Spleen (tissue), 11 donors: ENCODE results near the gene DOK4. TPM values are rescaled to one million over a fixed set of nuclear protein-coding genes. Genes with fewer than 3 reads are reported as not detected.
A peak's percentile ranks its signal among the peaks of the same experiment; 100 is the strongest.

ENCODE experiments used
- DNase-seq: peaks from one replicate; pipeline ENCODE4 v3.0.0-alpha.2; 2020
- H3K27ac ChIP-seq, 8 donors: fragments of 200-600 bp; sonication (generic) in 7 of 8; 1 replicate in 4 of 8; 2 replicates in 4 of 8; pipeline versions ENCODE4 v1.5.0 to v1.8.0; 2016 to 2021; ENCODE audit warnings: inconsistent platforms in 4 of 8, mild to moderate bottlenecking in 4 of 8, moderate library complexity in 1 of 8
- H3K27me3 ChIP-seq, 7 donors: fragments of 200-600 bp; sonication (generic) in 6 of 7; replicated peaks in 1 of 7; 1 replicate in 4 of 7; 2 replicates in 3 of 7; pipeline versions ENCODE4 v1.5.0 to v1.8.0; 2016 to 2021; ENCODE audit warnings: inconsistent platforms in 3 of 7, mild to moderate bottlenecking in 1 of 7
- H3K36me3 ChIP-seq, 6 donors: fragments of 200-600 bp; sonication (generic) in 5 of 6; 1 replicate in 4 of 6; 2 replicates in 2 of 6; pipeline versions ENCODE4 v1.5.0 to v1.8.0; 2016 to 2021; ENCODE audit warnings: inconsistent platforms in 2 of 6
- H3K4me1 ChIP-seq, 6 donors: fragments of 200-600 bp; sonication (generic) in 5 of 6; 1 replicate in 3 of 6; 2 replicates in 3 of 6; pipeline versions ENCODE4 v1.5.0 to v1.8.0; 2016 to 2021; ENCODE audit warnings: inconsistent platforms in 3 of 6
- H3K4me3 ChIP-seq, 8 donors: fragments of 200-600 bp; sonication (generic) in 7 of 8; 1 replicate in 4 of 8; 2 replicates in 4 of 8; pipeline versions ENCODE4 v1.5.0 to v1.8.0; 2016 to 2021; ENCODE audit warnings: inconsistent platforms in 4 of 8, mild to moderate bottlenecking in 4 of 8, moderate library complexity in 2 of 8
- H3K9me3 ChIP-seq, 8 donors: fragments of 200-600 bp; sonication (generic) in 7 of 8; 1 replicate in 4 of 8; 2 replicates in 4 of 8; pipeline versions ENCODE4 v1.5.0 to v1.8.0; 2016 to 2021; ENCODE audit warnings: inconsistent platforms in 4 of 8
- POLR2A ChIP-seq, 3 donors: fragments of 450-650 bp; IDR thresholded peaks; one replicate each; pipeline ENCODE4 v1.5.1; 2017; ENCODE audit warnings: antibody characterized with exemption in 3 of 3, mild to moderate bottlenecking in 1 of 3
- POLR2AphosphoS5 ChIP-seq, 3 donors: sonication (generic); formaldehyde crosslinking; IDR thresholded peaks; one replicate each; pipeline ENCODE4 v1.5.1; 2017; ENCODE audit warnings: antibody characterized with exemption in 3 of 3
- WGBS, 5 donors: extraction: QIAGEN DNeasy Blood & Tissue Kit in 3 of 5; methylation state at CpG; one replicate each; pipeline versions ENCODE4 v1.1.5 to v1.1.7; 2013 to 2018; 5-methylcytosine and 5-hydroxymethylcytosine counted together
- intact Hi-C: fragments of 100-400 bp; cut with DNase I; formaldehyde crosslinking; loops from one replicate; pipeline ENCODE4 v1.15.0; 2023; ENCODE audit warnings: low total_unique reads
- polyA plus RNA-seq, 3 donors: library from polyadenylated mRNA; stranded (reverse); fragments of 200-250 nt; gene quantifications; one replicate each; pipeline ENCODE4 v1.2.1, GENCODE V29; 2013
- total RNA-seq, 7 donors: library from RNA; depleted of rRNA in 3 of 7; stranded (reverse); fragments of >200 nt in 3 of 7; fragmentation: NEBNext Ultra II Directional in 4 of 7; extraction: Animal tissue kit (Norgen Biotek cat#: 25700) in 4 of 7; gene quantifications; one replicate each; pipeline versions ENCODE4 v1.1.0 to v1.2.1, GENCODE V29; 2016 to 2021
- TF ChIP-seq, protein P1 (sequence below), 11 experiments: fragments of 200-600 bp in 7 of 11; fragments of 450-650 bp in 4 of 11; sonication (generic) in 4 of 11; IDR thresholded peaks in 8 of 11; conservative IDR thresholded peaks in 3 of 11; 1 replicate in 7 of 11; 2 replicates in 4 of 11; pipeline versions ENCODE4 v1.4.0 to v1.8.0; 2016 to 2021; ENCODE audit warnings: antibody characterized with exemption in 11 of 11, inconsistent platforms in 4 of 11, mild to moderate bottlenecking in 1 of 11
- donor health status: healthy with polysubstance abuse.
- donor health status: DM: no; HTN: no; CAD: no; lungs with moderate emphysema.
- donor health status: DM: no; HTN: no; CAD: no.
- donor health status: Bipolar disorder and iron deficiency.
- donor health status: healthy.
- donor health status: DM: no; HTN: no; CAD: no.
- donor health status: DM: yes; HTN: yes; CAD: no.

The DOK4 gene
- total and polyA plus RNA-seq, 10 donors, result 4.1 to 19.8 (median 14.2) TPM

DNA sequence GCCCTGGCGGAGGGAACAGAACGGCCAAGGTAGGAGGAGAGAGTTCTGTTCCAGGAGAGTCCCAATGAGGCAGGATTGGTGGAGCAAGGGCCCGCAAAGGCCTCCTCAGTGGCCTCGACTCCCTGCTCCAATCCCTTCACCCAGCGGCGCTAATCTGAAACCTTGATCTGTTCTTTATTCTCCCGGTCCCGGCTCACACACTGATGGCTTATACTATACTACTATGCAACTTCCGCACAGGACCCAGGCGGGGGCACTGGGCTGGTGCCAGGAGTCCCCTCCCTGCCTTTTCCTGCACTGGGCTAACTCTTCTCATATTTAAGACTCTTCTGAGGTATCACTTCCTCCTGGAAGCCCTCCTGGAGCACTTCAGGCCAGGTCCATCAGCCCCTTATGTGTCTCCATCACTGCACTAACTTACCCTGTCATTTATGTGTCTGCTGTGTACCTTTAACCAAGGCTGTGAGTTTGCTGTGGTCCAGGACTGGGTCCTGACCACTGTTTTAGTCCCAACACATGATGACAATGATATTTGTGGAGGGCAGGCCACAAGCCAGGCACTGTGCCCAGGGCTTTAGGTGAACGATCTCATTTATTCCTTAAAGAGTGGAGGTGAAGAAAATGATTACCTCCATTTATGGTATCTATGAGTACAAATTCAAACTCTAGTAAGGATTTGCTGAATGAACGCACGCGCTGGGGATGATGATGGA lies 43.3 kb upstream of the DOK4 start:
- Histone ChIP-seq H3K36me3 (peaks cover 0 to 8% (median 2%) of the 10 kb centered on the region in 6 donors), H3K27ac (peak overlapping the region in 7 of 8 donors; percentile 49 to 96 (median 83)), H3K9me3 (no peaks in the 10 kb centered on the region), H3K27me3 (no peaks in the 10 kb centered on the region), H3K4me1 (peaks cover 25 to 72% (median 60%) of the 10 kb centered on the region in 6 donors), H3K4me3 (peak overlapping the region in 1 of 8 donors; percentile 50)
- WGBS, 5 donors, result 50 to 69% (median 55%) methylated on average over 14 of the region's 14 CpGs
- TF ChIP-seq POLR2A (IDR thresholded peaks at IDR 0.05), result no peak
- TF ChIP-seq POLR2AphosphoS5 (IDR thresholded peaks at IDR 0.05), result no peak
- TF ChIP-seq, protein P1, sequence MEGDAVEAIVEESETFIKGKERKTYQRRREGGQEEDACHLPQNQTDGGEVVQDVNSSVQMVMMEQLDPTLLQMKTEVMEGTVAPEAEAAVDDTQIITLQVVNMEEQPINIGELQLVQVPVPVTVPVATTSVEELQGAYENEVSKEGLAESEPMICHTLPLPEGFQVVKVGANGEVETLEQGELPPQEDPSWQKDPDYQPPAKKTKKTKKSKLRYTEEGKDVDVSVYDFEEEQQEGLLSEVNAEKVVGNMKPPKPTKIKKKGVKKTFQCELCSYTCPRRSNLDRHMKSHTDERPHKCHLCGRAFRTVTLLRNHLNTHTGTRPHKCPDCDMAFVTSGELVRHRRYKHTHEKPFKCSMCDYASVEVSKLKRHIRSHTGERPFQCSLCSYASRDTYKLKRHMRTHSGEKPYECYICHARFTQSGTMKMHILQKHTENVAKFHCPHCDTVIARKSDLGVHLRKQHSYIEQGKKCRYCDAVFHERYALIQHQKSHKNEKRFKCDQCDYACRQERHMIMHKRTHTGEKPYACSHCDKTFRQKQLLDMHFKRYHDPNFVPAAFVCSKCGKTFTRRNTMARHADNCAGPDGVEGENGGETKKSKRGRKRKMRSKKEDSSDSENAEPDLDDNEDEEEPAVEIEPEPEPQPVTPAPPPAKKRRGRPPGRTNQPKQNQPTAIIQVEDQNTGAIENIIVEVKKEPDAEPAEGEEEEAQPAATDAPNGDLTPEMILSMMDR (IDR thresholded peaks at IDR 0.05 in 8 of 11, conservative IDR thresholded peaks at IDR 0.05 in 3 of 11), result no peak
- no peak for DNase-seq
- intact Hi-C loops, result no loop called here

DNA sequence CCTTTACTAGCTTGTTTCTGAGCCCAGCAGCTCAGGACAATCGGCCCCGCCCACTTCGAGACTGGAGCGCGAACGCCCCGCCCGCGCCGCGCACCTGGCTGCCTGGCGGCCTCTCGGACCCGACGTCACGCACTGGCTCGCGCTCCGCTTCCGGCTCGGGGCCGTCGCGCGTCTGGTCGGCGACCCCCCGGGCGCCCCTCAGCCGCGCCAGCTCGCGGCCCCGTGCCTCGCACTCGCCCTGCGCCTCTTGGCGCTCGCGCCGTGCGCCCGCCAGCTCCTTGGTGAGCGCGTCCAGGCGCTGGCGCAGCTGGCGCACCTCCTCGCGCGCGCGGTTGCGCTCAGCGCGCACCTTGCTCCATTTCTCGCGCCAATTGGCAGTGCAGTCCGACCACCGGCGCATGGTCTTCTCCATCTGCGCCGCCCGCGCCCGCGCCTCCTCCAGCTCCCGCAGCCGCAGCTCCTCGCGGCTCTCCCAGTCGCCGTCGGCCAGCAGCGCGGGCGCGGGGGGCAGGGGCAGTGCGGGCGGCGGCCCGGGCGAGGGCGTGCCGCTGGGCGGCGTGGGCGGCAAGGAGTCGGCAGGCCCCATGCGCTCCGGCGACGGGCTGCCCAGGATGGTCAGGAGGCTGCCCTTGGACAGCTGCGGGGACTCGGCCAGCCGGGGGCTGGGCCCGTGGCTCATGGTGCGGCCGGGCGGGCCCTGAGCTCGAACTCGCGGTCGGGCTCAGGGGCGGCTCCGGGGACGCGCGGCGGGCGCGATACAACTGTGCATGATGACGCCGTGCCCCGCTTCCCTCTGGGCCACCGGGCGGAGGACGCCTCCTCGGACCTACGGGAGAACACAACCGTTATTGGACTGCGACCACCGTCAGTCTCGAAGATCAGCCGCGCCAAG lies 42.5 kb upstream of the DOK4 start:
- Histone ChIP-seq H3K27ac (peak overlapping the region in 4 of 8 donors; percentile 74 to 96 (median 89)), H3K4me3 (peak overlapping the region in 1 of 8 donors; percentile 50), H3K27me3 (no peaks in the 10 kb centered on the region), H3K4me1 (peaks cover 20 to 72% (median 52%) of the 10 kb centered on the region in 6 donors), H3K9me3 (no peaks in the 10 kb centered on the region), H3K36me3 (peaks cover 0 to 8% (median 2%) of the 10 kb centered on the region in 6 donors)
- peak; percentile 78 for DNase-seq
- WGBS, 5 donors, result 43 to 93% (median 88%) methylated on average over 101 to 126 of the region's 126 CpGs
- TF ChIP-seq POLR2A (IDR thresholded peaks at IDR 0.05) (no peak), POLR2AphosphoS5 (IDR thresholded peaks at IDR 0.05) (no peak)
- TF ChIP-seq, protein P1 (IDR thresholded peaks at IDR 0.05 in 8 of 11, conservative IDR thresholded peaks at IDR 0.05 in 3 of 11), result no peak
- intact Hi-C loops, result no loop called here

DNA sequence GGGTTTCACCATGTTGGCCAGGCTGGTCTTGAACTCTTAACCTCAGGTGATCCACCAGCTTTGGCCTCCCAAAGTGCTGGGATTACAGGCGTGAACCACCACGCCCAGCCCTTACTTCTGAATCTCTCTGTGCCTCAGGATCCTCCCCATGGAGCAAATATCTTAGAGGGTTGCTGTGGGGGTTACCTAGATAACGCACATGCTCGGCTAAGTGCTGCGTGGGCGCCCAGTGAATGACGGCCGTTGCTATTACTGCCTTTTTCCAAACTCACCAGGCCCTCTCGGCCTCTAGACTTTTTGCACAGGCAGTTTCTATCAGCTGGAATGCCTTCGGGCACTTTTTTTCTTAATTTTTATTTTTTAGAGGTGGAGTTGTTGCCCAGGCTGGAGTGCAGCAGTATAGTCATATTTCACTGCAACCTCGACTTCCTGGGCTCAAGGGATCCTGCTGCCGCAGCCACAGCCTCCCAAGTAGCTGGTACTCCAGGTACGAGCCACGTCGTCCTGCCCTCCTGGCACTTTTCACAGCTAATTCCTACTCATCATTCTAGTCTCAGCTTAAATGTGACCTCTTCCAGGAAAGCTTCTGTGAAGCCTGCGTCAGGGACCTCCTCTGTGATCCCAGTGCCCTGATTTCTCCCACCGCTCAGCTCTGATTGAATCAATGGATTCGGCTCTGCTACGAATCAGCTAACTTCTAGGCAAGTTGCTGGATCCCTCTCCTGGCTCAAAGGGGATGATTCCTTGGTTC lies 41.5 kb upstream of the DOK4 start:
- Histone ChIP-seq H3K36me3 (peaks cover 0 to 8% (median 2%) of the 10 kb centered on the region in 6 donors), H3K4me1 (peaks cover 14 to 72% (median 48%) of the 10 kb centered on the region in 6 donors), H3K27ac (no peak overlapping the region), H3K27me3 (no peaks in the 10 kb centered on the region), H3K4me3 (no peak overlapping the region), H3K9me3 (no peaks in the 10 kb centered on the region)
- 92 to 97% (median 95%) methylated on average over 19 of the region's 19 CpGs for WGBS, 5 donors
- TF ChIP-seq POLR2A (IDR thresholded peaks at IDR 0.05) (no peak), POLR2AphosphoS5 (IDR thresholded peaks at IDR 0.05) (no peak)
- intact Hi-C loops, result no loop called here
- peak; percentile 51 for DNase-seq

DNA sequence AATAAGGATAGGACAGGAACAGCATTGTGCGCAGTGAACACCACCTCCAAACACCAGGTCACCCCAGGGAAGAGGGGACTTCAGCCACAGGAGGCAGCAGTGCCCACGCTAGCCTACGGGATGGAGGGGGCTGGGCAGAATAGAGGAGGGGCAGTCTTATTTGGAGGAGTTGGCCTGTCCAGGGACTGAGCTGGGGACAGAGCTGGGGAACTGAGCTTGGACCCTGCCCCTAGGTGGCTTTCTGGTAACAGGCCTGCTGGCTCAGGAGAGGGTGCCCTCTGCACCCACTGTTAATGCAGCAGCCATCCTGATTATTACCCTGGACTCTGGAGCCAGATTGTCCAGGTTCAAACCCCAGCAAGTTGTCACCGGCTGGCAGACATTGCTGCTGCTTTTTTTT lies 40.7 kb upstream of the DOK4 start:
- Histone ChIP-seq H3K4me1 (peaks cover 13 to 72% (median 43%) of the 10 kb centered on the region in 6 donors), H3K9me3 (no peaks in the 10 kb centered on the region), H3K36me3 (peaks cover 0 to 8% (median 2%) of the 10 kb centered on the region in 6 donors), H3K4me3 (no peak overlapping the region), H3K27ac (no peak overlapping the region), H3K27me3 (no peaks in the 10 kb centered on the region)
- peak; percentile 60 for DNase-seq
- 84 to 94% (median 87%) methylated on average over 4 of the region's 4 CpGs for WGBS, 5 donors
- TF ChIP-seq, protein P1 (IDR thresholded peaks at IDR 0.05 in 8 of 11, conservative IDR thresholded peaks at IDR 0.05 in 3 of 11), result no peak
- TF ChIP-seq POLR2AphosphoS5 (IDR thresholded peaks at IDR 0.05), result no peak
- no peak for TF ChIP-seq POLR2A (IDR thresholded peaks at IDR 0.05)
- intact Hi-C loops, result no loop called here
